ENCODE measurements around the gene SEMA6A.
A peak's percentile ranks its signal among the peaks of the same experiment; 100 is the strongest.

The SEMA6A gene

GRCh38 chr5:116454417-116454927, 120.2 kb downstream of the SEMA6A start:
- DNase-seq: peak; percentile 64

GRCh38 chr5:116453988-116454411, 120.6 kb downstream of the SEMA6A start:
- no peak for DNase-seq

GRCh38 chr5:116452774-116453368, 121.8 kb downstream of the SEMA6A start:
- no peak for DNase-seq

GRCh38 chr5:116451905-116452450, 122.6 kb downstream of the SEMA6A start:
- DNase-seq: no peak

- no peak for DNase-seq
These were observed 123.6 kb downstream of the SEMA6A start for GRCh38 chr5:116451066-116451465.

- no peak for DNase-seq
These were observed 125.2 kb downstream of the SEMA6A start for GRCh38 chr5:116449458-116449857.

- no peak for DNase-seq
These were observed 125.7 kb downstream of the SEMA6A start for GRCh38 chr5:116448870-116449427.

- no peak for DNase-seq
These were observed 126.2 kb downstream of the SEMA6A start for GRCh38 chr5:116448450-116448849.

GRCh38 chr5:116446356-116447005, 128.1 kb downstream of the SEMA6A start:
- no peak for DNase-seq

GRCh38 chr5:116445311-116445710, 129.3 kb downstream of the SEMA6A start:
- DNase-seq: no peak

- DNase-seq: no peak
These were observed 130.0 kb downstream of the SEMA6A start for GRCh38 chr5:116444373-116445295.

- DNase-seq: no peak
These were observed 131.6 kb downstream of the SEMA6A start for GRCh38 chr5:116442931-116443551.

GRCh38 chr5:116442095-116442534, 132.5 kb downstream of the SEMA6A start:
- no peak for DNase-seq

GRCh38 chr5:116441223-116441622, 133.4 kb downstream of the SEMA6A start:
- no peak for DNase-seq

- DNase-seq: no peak
These were observed 134.1 kb downstream of the SEMA6A start for GRCh38 chr5:116440457-116441001.

- no peak for DNase-seq
These were observed 134.7 kb downstream of the SEMA6A start for GRCh38 chr5:116439905-116440304.

GRCh38 chr5:116438979-116439554, 135.6 kb downstream of the SEMA6A start:
- no peak for DNase-seq

- no peak for DNase-seq
These were observed 136.6 kb downstream of the SEMA6A start for GRCh38 chr5:116437922-116438578.

GRCh38 chr5:116437351-116437705, 137.3 kb downstream of the SEMA6A start:
- no peak for DNase-seq

- DNase-seq: no peak
These were observed 137.8 kb downstream of the SEMA6A start for GRCh38 chr5:116436674-116437350.

GRCh38 chr5:116428966-116429365, 145.7 kb downstream of the SEMA6A start:
- DNase-seq: no peak

Measured in GDM1 (cell line).